HG03175 (cell line): ENCODE data around the gene BRMS1L.
"Not testable (repeated sequence)": the region's sequence is repeated elsewhere in the genome, so short reads cannot be mapped to it uniquely, and the experiment has no call there.

Experiments
- ATAC-seq: cut with Tn5 transposase; IDR thresholded peaks from one replicate; pipeline ENCODE4 v1.9.1; 2021; ENCODE audit warnings: mild to moderate bottlenecking, moderate library complexity; ENCODE audit not compliant: unreplicated experiment

BRMS1L gene

DNA sequence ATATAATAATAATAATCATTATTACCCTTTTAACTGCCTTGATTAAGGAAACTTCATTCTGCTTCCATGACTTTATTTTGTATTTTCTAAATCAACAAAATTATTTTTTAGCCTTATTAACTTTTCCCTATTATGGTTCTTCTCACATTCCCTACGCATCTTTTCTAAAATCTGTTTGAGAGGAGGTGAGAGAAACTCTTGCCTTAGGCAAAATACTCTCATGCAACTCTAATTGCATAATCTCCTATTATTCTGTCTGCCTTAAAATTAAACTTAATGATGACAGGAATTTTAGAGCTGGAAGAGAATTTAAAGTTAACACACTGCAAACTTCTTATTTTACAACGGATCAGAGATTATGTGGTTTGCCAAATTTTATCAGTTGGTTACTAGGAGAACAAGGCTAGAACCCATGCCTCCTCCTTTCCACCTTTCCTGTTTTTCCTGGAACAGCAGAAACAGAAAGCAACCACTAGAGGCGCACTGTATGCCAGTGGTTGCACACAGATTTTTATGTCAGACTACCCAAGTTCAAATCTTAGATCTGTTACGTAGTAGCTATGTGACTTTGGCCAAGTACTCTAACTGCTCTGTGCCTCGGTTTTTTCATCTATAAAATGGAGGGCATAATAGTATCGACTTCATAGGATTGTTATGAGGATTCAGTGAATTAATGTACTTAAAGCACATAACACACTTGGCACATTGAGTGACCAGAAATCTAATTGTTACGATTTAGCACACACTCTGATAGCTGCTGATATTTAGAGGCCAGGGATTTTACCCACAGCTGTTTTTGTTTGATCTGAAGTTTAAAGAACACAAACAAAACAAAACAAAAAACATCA is 4.3 kb upstream of the BRMS1L start:
- ATAC-seq = no peak

DNA sequence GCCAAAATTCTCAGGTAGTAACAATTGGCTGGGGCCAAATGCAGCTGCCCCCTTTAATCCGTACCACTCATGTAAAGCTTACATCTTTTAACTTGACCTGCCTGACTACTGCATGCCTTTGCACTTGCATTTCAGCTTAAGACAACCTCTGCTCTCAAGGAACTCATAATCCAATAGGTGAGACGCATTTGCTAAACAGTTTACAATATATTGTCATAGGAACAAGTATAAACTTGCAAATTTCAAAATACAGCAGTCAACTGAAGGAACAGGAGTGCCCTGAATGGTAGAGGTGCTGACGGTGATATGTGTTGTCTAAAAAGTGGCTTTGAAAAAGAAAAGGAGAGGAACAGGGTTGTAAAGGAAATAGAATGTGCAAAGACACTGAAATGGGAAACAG is 3.6 kb upstream of the BRMS1L start:
- ATAC-seq = no peak

DNA sequence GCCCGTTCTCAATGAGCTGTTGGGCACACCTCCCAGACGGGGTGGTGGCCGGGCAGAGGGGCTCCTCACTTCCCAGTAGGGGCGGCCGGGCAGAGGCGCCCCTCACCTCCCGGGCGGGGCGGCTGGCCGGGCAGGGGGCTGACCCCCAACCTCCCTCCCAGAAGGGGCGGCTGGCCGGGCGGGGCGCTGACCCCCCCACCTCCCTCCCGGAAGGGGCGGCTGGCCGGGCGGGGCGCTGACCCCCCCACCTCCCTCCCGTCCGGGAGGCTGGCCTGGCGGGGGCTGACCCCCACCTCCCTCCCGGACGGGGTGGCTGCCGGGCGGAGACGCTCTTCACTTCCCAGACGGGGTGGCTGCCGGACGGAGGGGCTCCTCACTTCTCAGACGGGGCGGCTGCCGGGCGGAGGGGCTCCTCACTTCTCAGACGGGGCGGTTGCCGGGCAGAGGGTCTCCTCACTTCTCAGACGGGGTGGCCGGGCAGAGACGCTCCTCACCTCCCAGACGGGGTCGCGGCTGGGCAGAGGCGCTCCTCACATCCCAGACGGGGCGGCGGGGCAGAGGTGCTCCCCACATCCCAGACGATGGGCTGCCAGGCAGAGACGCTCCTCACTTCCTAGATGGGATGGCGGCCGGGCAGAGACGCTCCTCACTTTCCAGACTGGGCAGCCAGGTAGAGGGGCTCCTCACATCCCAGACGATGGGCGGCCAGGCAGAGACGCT is 1.5 kb upstream of the BRMS1L start:
- not testable (repeated sequence) for ATAC-seq

DNA sequence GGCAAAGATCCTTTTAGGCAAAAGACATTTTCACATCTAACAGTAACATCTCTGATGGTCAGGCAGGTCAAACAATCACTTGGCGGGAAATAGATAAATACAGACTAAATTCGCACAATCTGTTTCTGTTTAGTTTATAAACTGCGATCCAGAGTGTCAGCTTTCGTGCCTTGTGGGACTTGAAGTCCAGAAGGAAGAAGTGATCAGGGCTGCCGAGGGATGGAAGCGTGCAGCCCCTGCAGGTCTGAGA is 245 bp upstream of the BRMS1L start:
- no peak for ATAC-seq

DNA sequence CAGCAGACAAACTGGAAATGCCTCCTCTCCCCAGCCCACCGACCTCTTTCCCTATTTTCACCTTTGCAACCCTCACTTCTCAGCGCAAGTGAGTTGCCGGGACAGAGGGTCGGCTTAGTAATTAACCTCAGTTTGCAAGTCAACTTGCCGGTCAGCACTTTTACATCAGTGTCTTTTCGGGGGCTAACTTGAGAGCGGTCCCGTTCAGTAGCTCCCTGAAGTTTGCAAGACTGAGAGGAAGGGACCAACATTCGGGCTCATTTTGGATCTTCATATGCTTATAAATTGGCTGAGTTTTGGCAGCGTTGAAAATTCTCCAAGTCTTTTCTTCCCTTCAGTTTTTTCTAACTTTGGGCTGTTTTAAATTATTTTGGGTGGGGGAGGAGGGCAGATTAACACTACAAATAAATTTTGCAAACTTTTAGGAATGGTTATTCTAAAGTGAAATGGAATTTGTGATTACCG is 846 bp downstream of the BRMS1L start:
- ATAC-seq = no peak

DNA sequence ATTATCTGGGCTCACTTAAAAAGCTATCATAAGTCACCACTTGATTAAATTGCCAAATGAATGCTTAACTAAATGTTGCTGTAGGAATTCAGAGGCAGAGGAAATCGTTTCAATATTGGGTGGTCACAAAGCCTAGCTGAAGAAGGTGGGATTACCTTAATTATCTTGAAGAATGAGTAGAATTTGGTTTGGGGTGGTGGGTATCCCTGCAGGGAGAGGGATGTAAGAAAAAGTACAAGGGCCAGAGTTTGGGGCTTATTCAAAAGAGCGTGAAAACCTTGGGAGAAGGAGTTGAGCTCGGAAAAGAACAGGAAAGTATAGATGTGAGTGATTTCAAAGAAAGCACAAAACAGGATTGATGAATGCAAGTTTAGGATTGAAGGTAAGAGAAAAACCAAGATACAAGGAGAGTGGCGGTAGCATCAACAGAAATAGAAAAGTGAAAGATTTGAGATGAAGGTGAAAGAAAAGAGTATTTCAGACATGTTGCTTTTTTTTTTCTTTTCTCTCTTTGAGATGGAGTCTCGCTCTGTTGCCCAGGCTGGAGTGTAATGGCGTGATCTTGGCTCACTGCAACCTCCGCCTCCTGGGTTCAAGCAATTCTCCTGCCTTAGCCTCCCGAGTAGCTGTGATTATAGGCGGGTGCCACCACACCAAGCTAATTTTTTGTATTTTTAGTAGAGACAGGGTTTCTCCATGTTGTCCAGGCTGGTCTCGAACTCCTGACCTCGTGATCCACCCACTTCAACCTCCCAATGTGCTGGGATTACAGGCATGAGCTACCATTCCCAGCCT is 1.7 kb downstream of the BRMS1L start:
- ATAC-seq = no peak

DNA sequence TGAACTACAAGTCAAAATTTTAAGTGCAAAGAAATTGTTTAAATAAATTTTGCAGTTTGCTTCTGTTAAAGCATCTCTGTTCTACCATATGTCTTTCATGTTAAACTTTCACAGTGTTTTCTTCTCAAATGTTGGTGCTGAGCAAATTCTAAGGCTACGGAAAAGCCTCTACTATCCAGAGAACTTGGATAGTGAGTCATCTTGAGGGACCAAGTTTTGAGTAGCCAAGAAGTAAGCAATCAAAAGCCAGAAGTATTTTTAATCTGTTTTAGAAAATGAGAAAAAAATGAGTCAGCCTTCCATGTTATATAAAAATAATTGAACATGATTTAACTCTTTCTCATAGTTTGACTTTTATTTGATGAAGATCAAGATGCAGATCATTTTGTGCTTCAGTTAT is 3.3 kb downstream of the BRMS1L start:
- no peak for ATAC-seq

DNA sequence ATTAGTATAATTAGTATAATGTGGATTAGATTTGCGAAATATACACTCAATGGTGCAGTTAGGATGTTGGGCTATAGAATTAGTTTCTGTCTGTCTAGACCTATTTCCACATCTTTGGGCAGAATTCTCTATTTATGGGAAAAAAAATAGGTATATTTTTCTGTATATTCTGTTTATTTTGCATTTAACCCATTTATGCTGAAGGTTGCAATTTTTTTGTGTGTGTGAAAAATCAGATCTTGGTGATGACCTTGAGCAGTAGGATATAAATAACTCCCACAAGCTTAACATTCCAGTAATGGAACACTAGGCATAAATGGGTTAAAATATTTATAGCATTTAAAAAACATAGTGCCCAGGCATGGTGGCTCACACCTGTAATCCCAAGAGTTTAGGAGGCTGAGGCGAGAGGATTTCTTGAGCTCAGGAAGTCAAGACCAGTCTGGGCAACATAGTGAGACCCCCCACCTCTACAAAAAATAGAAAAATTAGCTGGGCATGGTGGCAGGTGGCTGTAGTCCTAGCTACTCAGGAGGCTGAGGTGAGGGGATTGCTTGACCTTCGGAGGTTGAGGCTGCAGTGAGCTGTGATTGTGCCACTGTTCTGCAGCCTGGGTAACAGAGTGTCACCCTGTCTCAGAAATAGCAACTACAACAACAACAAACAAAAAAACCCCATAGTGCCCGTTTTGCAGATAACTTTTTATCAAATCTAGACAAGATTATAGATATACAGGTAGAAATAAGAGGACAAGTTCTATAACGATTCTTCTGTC is 9.3 kb downstream of the BRMS1L start:
- ATAC-seq = no peak

DNA sequence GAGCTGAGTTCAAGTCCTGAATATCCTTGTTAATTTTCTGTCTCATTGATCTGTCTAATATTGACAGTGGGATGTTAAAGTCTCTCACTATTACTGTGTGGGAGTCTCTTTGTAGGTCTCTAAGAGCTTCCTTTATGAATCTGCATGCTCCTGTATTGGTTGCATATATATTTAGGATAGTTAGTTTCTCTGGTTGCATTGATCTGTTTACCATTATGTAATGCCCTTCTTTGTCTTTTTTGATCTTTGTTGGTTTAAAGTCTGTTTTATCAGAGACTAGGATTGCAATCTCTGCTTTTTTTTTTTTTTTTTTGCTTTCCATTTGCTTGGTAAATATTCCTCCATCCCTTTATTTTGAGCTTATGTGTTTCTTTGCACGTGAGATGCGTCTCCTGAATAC is 15.6 kb downstream of the BRMS1L start:
- not testable (repeated sequence) for ATAC-seq

DNA sequence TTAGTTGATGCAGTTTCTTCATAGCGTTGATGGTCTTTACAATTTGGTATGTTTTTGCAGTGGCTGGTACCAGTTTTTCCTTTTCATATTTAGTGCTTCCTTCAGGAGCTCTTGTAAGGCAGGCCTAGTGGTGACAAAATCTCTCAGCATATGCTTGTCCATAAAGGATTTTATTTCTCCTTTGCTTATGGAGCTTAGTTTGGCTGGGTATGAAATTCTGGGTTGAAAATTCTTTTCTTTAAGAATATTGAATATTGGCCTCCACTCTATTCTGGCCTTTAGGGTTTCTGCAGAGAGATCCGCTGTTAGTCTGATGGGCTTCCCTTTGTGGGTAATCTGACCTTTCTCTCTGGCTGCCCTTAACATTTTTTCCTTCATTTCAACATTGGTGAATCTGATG is 16.1 kb downstream of the BRMS1L start:
- not testable (repeated sequence) for ATAC-seq

DNA sequence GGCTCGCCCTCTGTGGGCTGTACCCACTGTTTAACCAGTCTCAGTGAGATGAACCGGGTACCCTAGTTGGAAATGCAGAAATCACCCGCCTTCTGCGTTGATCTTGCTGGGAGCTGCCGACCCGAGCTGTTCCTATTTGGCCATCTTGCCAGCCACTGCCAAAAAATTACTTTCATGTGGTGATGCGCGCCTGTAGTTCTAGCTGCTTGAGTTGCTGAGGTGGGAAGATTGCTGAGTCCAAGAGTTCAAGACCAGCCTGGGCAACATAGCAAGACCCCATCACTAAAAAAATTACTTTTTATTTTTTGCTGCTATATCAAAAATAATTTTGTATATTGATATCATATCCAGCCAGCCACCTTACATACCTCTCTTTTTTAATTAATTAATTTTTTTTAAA is 18.4 kb downstream of the BRMS1L start:
- ATAC-seq = no peak

DNA sequence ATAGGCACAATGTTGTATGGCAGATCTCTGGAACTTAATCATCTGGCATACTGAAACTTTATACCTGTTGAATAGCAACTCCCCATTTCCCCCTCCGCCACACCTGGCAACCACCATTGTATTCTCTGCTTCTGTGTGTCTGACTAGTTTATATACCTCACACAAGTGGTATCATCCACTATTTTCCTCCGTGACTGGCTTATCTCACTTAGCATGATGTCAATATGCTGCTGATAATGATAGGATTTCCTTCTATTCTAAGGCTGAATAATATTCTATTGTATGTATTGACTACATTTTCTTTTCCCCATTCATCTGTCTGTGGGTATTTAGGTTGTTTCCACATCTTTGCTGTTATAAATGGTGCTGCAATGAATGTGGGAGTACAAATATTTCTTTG is 21.5 kb downstream of the BRMS1L start:
- no peak for ATAC-seq

DNA sequence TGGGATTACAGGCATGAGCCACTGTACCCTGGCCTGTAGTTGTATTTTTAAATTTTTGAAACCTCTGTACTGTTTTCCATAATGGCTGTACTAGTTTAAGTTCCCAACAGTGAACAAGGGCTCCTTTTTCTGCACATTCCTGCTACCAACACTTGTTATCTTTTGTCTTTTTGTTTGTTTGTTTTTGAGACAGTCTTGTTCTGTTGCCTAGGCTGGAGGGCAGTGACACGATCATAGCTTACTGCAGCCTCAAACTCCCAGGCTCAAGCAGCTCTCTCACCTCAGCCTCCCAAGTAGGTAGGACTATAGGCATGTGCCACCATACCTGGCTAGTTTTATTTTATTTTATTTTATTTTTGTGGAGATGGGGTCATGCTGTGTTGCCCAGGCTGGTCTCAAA is 23.0 kb downstream of the BRMS1L start:
- ATAC-seq = no peak

DNA sequence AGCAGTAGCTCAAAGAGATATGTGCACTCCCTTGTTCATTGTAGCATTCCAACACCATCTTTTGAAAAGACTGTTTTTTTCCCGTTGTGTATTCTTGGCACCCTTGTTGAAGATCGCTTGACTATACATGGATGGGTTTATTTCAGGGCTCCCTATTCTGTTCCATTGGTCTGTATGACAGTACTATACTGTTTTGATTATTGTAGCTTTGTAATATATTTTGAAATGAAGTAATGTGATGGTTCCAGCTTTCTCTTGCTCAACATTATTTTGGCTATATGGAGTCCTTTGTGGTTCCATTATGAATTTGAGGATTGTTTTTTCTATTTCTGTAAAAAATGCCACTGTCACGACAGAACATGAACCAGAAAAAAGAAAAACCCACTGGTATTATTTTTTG is 25.7 kb downstream of the BRMS1L start:
- ATAC-seq = no peak

DNA sequence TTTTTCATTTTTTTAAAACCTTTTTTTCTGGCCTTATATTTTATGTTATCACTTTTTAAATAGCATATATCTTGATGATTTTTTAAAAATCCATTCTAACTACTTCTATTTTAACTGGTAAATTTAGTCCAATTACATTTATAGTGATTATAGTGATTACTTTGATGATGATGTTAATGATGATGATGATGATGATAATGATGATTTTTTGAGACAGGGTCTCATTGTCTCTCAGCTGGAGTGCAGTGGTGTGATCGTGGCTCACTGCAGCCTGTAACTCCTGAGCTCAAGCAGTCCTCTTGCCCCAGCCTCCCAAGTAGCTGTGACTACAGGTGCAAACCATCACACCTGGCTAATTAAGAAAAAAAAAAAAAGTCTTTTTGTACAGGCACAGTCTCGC is 27.1 kb downstream of the BRMS1L start:
- no peak for ATAC-seq

DNA sequence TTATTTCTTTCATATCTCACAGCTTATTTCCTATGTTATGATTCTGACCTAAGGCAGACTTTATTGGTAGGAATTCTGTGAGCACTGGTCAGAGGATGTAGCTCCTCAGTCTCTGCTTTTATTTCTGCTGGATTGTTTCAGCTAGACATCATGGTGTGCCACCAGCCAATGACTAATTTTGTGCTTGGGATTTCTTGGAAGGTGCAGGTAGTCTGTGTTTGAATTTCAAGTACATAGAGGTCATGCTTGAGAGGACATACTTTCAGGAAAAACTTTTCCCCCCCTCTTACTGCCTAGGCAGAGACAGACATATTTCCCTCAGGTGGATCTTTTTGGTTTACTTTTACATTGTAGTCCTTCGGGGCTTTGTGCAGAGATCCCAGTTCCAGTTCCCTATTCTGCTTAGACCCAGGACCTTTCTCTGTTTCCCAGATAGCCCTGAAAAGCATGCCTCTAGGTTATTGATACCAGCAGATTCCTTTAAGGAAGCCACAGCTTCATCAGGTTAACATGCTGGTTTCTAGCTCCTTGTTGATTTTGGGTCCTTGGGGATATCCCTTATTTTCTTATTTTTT is 28.6 kb downstream of the BRMS1L start:
- no peak for ATAC-seq

DNA sequence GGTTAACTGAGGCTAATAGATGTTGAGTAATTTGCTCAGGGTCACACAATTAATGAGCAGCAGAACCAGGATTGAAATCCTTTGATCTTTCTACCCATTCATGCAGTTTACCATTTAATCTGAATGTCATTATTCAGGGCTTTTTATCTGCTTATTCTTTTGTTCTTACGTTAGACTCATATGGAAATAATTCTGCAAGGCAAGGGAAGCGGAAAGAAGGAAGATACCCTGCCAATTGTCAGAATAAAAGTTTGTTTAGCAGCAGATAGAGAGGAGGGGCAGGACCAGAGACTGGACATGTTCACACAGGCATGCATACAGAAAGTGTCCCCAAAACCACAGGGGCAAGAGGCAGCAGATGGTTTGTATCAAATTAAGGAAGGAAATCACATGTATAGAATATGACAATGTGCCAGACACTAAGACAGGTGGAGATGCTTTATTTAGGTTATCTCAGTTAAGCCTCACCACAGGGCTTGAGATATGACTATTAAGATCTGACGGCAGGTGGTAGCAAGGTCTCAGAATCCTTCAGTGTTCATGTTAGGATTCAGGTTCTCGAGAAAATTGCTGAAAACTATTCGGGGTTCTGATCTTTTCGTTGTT is 29.8 kb downstream of the BRMS1L start:
- peak; percentile 99 for ATAC-seq

DNA sequence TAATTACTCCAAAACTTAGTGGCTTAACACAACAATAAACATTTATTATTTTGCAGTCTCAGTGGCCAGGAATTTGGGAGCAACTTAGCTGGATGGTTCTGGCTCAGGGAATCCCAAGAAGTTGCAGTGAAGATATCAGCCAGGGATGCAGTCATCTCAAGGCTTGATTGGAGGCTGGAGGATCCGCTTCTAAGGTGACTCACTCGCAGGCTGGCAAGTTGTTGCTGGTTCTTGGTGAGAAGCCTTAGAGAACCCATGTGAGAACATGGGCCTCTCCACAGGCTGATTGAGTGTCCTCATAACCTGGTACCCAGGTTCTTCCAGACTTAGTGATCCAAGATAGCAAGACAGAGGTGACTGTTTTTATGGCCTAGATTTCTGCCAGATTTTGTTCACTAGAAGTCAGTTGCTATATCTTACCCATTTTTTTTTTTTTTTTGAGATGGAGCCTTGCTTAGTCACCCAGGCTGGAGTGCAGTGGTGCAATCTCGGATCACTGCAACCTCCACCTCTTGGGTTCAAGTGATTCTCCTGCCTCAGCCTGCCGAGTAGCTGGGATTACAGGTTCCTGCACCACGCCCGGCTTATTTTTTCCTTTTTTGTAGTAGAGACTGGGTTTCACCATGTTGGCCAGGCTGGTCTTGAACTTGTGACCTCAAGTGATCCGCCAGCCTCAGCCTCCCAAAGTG is 32.5 kb downstream of the BRMS1L start:
- ATAC-seq = no peak

DNA sequence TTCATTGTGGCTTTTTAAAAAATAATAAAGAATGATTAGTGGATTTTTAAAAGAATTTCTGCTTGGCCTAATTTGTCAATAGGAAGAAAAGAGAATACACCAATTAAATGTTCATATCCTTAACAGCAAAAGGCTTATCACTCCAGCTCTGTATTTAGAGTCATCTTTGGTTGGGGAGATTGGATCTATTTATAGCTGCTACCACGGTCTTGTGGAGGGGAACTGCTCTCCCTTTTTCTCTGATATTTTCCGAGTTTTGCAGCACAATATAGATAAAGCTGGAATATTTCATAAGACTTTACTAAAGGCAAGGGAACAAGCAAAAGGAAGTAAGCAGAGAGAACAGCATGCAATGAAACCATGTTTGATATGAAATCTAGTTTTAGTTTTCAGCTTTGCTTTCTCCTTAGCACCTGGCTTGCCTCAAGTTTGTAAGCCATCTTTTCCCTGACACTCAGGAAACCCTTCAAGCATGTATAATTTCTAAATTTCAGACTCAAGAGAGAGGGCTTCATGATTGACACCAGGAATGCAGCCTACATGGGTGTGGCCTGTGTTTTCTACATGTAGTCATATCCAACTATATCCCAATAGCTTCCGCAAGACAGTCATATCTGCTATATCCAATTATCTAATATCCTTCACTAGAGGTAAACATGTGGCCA is 35.2 kb downstream of the BRMS1L start:
- ATAC-seq = peak; percentile 52
